ENCODE measurements around the gene ZNF552.
"Not testable (repeated sequence)": the region's sequence is repeated elsewhere in the genome, so short reads cannot be mapped to it uniquely, and the experiment has no call there.

ZNF552 gene

DNA sequence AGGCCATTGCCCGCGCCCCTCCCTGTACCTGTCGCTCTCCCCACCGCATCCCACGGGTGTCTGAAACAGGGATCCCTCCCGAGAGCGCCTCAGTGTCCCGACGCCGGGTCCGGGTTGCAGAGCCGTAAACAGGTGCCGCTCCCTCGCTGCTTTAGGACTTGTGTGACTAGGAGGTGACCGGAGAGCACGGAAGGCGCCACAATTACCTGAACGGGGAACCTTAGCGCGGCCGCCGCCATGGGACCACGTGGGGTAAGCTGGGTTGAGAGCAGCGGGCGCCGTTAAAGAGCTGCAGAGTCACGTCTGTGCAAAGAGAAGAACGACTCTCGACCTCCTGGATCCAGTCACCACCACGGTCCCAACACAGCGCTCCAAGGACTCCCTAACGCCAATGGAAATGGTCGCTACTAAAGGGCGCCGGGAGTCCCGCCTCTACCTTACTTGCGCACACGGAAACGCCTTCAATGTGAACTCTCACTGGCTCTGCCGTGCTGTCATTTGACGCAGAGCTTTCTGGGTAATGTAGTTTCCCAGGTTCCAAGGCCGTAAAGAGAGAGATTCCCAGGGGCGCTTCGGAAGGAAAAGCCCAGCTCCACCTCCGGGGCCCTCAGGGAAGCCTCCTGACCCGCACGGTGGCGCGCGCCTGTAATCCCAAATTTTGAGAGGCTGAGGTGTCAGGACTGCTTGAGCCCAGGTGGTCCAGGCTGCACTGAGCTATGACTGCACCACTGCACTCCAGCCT lies at the start of gene ZNF552:
Gene ZNF552, minus strand, starts transcription at position 409 of the 742 bp plus-strand sequence. Its CDS starts 170 bp downstream, at position 239.
- DNase-seq = peak; percentile 84 to 95 (median 92)

GRCh38 chr19:57862351-57862750 lies 47.6 kb upstream of the ZNF552 start:
- DNase-seq = not testable (repeated sequence)

- DNase-seq = not testable (repeated sequence)
These were observed 39.4 kb upstream of the ZNF552 start for GRCh38 chr19:57854117-57854516.

DNA sequence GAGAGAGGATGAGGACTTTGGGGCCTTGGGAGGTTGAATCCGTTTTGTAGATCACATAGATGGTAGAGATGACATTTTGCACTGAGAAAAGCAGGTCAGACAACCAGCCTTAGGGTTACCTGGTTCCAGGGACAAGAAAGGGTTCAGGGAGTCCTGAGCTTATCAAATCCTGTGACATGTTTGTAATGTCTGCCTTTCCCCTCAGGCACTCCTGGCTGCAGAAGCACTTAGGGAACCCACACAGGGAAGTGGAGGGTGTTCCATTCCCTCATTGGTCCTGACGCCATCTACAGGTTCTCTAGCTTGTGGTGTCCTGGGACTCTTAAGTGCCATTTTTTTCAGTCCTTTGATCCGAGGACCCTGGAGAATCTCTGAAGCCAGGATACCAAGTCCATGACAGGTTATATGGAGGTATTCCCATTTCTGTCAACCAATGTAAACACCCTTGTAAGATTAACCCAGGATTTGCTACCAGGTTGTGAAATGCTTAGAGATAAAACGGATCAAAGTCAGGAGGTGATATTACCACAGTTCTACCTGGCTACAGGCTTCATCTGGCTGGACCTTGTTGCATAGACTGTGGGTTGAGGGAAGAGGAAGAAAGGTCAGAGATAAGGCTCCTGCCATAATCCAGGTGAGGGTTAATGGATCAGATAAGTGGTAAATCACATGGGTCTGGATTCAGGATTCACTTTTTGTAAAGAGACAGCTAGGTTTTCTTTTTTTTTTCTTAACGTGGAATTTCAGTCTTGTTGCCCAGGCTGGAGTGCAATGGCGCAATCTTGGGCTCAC lies 37.3 kb upstream of the ZNF552 start:
- not testable (repeated sequence) for DNase-seq

GRCh38 chr19:57850553-57851017 lies 35.9 kb upstream of the ZNF552 start:
- peak; percentile 4 to 50 (median 17) for DNase-seq

- DNase-seq = peak; percentile 71 to 84 (median 84)
These were observed 35.2 kb upstream of the ZNF552 start, which contains the start of gene ZNF587 for GRCh38 chr19:57849666-57850473. Gene ZNF587 (plus strand): TSS chr19:57849859. CDS start chr19:57850039, 180 bp downstream.

DNA sequence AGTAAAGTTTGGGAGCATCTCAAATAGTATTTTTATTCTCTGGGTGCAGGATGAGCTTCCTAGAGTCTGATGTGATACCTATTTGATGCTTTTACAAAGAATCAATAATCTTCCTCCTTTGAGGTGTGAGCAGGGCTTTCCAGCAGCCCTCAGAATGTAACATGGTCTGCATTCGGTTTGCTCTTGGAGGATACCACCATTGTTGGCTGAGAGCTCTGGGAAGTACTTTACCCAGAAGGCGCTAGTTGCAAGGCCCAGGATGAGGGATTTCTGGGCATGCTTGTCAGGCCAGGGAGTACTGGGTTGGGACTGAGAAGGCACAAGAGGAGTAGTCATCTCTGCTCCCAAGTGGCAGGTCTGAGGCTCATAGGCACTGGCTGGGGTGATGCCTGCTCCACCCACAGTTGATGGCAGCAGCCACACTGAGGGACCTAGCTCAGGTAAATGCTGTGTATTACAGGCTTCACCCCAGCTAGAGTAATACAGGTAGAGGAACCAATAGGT lies 34.5 kb upstream of the ZNF552 start:
- not testable (repeated sequence) for DNase-seq

DNA sequence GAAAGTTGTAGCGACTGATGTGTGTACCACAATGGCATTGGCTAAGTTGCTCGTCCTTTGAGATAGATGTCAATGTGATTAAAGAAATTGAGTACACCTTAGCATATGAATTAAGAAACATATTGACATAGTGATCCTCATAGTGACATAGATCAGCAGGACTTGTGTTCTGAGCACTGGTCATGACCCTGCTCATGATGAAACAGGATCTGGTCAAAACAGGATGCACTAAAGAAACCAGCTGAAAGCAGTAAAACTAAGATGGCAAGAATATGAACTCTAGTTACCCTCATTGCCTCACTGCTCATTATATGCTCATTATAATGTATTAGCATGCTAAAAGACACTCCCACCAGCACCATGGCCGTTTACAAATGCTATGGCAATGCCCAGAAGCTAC lies 32.5 kb upstream of the ZNF552 start:
- DNase-seq = not testable (repeated sequence)

DNA sequence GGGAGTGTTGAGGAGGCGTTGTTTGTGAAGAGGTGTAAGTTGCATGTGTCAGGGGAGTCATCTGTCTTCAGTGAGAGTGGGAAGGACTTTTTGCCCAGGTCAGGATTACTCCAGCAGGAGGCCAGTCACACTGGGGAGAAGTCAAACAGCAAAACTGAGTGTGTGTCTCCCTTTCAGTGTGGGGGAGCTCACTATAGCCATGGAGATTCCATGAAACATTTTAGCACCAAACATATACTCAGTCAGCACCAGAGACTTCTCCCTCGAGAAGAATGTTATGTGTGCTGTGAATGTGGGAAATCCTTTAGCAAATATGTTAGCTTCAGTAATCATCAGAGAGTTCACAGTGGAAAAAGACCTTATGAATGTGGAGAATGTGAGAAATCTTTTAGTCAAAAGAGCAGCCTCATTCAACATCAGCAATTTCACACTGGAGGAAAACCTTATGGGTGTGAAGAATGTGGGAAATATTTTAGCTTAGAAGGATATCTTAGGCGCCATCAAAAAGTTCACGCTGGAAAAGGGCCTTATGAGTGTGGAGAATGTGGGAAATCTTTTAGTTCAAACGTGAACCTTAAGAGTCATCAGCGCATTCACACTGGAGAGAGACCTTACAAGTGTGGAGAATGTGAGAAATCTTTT lies 26.5 kb upstream of the ZNF552 start:
- DNase-seq = no peak

- DNase-seq = not testable (repeated sequence)
These were observed 24.0 kb upstream of the ZNF552 start for GRCh38 chr19:57838622-57839191.

DNA sequence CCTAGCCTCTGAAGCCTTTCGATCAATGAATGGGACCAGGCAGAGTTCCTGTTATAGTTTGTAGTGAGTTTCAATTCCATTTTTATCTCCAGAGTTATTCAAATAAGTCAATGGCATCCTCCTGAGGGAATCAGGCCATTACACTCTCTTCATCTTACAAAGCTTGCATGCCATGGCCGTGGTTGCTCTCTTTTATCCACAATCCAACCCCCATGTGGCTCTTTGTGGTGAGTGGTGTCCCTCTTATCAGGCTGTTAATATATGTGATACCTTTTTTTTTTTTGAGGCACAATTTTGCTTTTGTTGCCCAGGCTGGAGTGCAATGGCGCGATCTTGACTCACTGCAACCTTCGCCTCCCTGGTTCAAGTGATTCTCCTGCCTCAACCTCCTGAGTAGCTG lies 22.3 kb upstream of the ZNF552 start:
- DNase-seq = not testable (repeated sequence)

DNA sequence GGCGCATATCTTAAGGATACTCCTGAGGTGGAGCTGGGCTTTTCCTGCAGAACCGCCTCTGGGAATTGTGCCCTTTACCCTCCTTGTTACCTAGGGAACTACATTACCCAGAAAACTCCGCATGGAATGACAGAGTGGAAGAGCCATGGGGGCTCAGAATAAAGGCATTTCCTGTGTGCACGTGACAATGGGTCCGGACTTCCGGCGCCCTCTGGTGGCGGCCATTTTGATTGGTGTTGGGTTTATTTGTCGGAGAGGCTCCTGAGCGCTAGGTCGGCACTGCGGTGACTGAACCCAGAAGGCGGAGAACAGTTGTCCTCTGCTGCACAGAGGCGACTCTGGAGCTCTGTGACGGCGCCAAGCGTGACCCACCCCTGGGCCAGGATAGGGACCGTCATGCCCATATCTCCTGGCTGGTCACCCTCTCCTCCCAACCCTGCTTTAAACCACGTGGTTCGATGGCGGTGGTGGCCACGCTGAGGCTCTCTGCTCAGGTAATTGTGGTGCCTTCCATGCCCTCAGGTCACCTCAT lies 15.4 kb upstream of the ZNF552 start, which contains the start of gene ZNF587B:
Gene ZNF587B, plus strand, starts transcription at position 229 of the 532 bp plus-strand sequence. Its CDS starts 230 bp downstream, at position 459.
- DNase-seq = peak in 2 of 3 experiments; percentile 0 to 10

GRCh38 chr19:57829316-57829715 lies 14.6 kb upstream of the ZNF552 start:
- DNase-seq = no peak

- DNase-seq = no peak
These were observed 10.8 kb upstream of the ZNF552 start for GRCh38 chr19:57825511-57825910.

GRCh38 chr19:57823608-57824007 lies 8.9 kb upstream of the ZNF552 start:
- DNase-seq = not testable (repeated sequence)

DNA sequence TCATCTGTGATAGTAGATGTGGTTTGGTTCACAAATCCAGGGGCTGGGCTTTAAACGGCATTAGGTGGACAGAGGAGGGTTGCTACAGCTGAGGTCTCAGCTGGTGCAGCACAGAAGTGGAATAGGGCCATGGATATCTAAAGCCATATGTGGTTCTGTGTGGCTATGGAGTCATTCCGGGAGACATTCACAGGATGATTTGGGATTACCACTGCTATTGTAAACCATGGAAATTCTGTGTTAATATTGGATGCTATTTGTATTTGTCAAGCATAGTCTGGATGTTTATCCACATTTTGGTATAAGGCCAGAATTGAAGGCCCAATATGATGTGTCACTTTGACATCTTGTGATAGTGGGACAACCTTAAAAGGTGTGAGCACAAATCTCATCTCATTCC lies 8.4 kb upstream of the ZNF552 start:
- DNase-seq = not testable (repeated sequence)

DNA sequence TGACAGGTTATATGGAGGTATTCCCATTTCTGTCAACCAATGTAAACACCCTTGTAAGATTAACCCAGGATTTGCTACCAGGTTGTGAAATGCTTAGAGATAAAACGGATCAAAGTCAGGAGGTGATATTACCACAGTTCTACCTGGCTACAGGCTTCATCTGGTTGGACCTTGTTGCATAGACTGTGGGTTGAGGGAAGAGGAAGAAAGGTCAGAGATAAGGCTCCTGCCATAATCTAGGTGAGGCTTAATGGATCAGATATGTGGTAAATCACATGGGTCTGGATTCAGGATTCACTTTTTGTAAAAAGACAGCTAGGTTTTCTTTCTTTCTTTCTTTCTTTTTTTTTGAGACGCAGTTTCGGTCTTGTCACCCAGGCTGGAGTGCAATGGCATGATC lies 6.8 kb upstream of the ZNF552 start:
- DNase-seq = not testable (repeated sequence)

- not testable (repeated sequence) for DNase-seq
These were observed 6.4 kb upstream of the ZNF552 start for GRCh38 chr19:57821095-57821494.

GRCh38 chr19:57820599-57820998 lies 5.9 kb upstream of the ZNF552 start:
- DNase-seq = no peak

GRCh38 chr19:57819475-57820148 lies 4.9 kb upstream of the ZNF552 start:
- peak; percentile 88 to 95 (median 91) for DNase-seq

- no peak for DNase-seq
These were observed 3.7 kb upstream of the ZNF552 start for GRCh38 chr19:57818378-57818777.
